ENCODE results near the gene EVA1C.

DNA sequence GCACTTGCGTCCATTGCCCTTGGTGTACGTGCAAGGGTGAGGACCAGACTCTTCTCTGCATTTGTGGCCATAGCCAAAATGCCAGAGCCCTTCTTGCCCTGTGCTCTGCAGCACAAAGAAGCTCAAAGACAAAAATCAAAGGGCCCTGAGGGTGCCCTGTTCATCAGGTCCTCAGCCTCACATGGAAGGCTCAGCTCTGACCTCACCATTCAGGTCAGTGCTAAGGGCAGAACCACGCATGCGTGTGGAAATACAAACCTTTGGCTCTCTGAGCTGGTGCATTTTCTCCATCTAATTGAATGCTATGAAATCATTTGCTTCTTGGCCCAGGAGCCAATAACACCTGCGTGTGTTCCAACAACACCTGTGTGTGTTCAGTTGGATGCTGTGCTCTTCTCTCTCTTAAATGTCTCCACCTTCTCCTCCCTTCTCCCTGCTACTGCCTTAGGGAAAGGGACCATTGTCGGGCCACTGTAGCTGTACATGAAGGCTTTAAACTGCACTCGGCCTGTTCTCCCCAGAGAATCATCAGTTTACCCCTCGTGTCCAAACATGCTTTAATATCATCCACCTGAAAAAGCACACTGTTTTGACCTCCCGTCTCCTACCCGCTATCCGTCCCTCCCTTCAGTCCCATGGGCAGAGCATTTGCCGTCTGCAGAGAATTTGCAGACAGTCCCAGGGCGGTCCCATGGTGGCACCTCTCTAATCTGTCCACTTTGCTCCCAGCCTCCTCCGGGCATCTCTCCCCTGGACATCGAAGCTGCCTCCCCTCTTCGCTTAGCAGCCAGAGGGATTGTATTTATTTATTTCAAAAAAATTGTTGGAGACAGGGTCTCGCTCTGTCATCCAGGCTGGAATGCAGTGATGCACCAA, 60.6 kb downstream of the EVA1C start:
- TF ChIP-seq, protein P1, sequence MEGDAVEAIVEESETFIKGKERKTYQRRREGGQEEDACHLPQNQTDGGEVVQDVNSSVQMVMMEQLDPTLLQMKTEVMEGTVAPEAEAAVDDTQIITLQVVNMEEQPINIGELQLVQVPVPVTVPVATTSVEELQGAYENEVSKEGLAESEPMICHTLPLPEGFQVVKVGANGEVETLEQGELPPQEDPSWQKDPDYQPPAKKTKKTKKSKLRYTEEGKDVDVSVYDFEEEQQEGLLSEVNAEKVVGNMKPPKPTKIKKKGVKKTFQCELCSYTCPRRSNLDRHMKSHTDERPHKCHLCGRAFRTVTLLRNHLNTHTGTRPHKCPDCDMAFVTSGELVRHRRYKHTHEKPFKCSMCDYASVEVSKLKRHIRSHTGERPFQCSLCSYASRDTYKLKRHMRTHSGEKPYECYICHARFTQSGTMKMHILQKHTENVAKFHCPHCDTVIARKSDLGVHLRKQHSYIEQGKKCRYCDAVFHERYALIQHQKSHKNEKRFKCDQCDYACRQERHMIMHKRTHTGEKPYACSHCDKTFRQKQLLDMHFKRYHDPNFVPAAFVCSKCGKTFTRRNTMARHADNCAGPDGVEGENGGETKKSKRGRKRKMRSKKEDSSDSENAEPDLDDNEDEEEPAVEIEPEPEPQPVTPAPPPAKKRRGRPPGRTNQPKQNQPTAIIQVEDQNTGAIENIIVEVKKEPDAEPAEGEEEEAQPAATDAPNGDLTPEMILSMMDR (IDR thresholded peaks at IDR 0.05; ENCODE audit: poor library complexity) = no peak
- TF ChIP-seq EZH2 (IDR thresholded peaks at IDR 0.05; ENCODE audit: borderline replicate concordance) (no peak), EZH2phosphoT487 (IDR thresholded peaks at IDR 0.05; ENCODE audit: low read depth, severe bottlenecking, unreplicated experiment) (no peak)
